ENCODE results near the gene MYBPC2.

MYBPC2 gene

DNA sequence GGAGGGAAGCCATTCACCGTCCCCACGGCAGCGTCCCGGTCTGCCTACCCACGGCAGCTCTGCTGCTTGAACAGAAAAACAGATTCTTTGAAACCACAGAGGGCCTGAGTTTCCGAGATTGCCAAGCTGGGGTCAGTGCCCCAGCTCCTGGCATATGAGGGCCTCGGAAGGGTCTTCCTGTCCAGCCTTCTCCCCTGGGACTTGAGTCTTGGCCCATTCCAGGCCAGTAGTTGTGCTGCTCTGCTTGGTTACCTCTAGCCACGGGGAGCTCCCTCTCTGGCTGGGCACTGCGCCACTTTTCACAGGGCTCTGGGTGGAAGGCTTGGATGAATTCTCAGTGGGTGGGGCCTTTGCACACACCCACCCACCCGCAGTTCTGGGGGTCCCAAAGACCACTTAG, 22.6 kb upstream of the MYBPC2 start:
- DNase-seq (ENCODE audit: low read depth): no peak

DNA sequence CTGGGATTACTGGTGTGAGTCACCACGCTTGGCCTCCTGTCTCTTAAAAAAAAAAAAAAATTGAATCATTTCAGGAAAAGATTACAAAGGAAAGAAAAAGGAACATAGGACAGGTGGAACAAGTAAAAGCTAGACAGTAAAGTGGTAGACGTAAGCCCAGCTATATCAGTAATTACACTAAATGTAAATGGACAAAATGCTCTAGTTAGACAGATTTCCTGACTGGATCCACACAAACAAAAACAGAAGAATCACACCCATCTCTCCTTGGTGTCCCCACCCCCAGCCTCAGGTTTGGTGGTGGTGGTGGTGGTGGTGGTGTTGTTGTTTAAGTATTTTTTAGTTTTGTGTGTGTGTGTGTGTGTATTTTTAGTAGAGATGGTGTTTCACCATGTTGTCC, 20.3 kb upstream of the MYBPC2 start:
- no peak for DNase-seq (ENCODE audit: low read depth)

DNA sequence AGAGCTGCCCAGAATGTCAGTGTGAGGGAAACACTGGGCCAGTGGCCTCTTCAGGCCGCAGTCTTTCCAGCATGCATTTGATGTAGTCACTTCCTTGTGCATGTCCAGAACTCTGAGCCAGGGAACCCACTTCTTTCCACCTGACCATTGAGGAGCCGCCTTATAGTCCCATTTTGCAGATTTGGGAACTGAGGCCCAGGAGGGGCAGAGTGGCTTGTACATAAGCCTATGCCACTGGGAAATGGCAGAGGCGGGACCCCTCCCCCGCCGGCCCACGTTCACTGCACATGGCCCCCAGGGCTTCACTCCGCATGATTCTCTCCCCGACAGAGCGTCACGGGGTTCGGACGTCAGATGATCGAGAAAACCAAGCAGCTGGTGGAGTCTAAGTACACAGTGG, 19.6 kb upstream of the MYBPC2 start:
- DNase-seq (ENCODE audit: low read depth): no peak

GRCh38 chr19:50413531-50413930, 19.2 kb upstream of the MYBPC2 start:
- DNase-seq (ENCODE audit: low read depth): no peak

GRCh38 chr19:50414864-50415660, 17.6 kb upstream of the MYBPC2 start:
- peak; percentile 62 for DNase-seq (ENCODE audit: low read depth)

DNA sequence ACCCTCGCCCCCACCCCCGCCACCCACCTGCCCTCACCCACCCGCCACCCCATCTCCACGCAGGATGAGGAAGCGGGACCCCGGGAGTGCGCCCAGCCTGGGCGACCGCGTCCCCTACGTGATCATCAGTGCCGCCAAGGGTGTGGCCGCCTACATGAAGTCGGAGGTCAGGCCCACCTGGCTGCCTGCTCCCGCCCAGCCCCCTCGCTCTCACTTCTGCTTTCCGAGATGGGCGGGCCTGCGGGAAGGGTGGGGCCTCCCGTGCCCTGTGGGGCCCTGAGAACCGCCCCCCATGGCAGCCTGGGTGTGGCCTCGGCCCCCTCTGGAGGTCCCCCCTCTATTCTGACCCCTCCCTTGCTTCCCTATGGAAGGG, 17.0 kb upstream of the MYBPC2 start:
- DNase-seq (ENCODE audit: low read depth): no peak

GRCh38 chr19:50416034-50416977, 16.4 kb upstream of the MYBPC2 start:
- no peak for DNase-seq (ENCODE audit: low read depth)

- DNase-seq (ENCODE audit: low read depth): no peak
Observed at GRCh38 chr19:50417111-50418081, 15.3 kb upstream of the MYBPC2 start.

DNA sequence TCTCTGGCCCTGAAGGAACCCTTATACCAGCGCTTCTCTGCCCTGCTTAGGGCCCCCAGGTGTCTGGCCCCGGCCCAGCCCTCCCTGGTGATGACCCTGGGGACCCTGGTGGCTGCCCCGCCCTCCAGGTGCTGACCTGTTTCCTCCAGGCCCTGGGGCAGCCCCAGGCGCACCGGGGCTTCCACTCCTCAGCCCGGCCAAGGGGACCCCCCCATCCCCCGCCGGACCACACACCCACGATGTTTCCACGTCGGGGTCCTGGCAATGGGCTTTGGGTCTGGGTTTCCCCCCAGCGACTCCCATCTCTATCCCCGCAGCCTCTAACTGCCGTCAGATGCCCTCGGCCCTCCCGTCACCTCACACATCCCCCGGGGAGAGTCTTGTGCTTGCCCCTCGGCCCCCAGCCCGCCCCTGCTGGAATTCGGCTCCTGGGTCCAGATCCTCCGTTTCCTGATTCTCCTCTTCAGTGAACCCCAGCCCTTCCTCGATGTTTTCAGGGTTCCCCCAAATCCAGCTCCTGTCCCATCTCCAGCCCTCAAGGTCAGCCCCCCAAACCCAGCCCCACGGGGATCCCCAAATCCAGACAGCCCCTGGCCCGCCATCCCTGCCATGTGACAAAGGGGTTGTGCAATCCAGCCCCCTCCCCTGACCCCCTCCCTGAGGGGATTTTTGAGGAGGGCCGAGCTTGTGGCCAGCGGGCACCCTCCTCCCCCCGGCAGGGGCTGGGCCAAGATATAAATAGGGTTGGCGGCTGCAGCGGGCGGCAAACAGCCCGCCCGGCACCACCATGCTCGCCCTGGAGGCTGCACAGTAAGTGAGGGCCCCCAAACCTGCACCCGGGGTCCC, 14.3 kb upstream of the MYBPC2 start, which contains the start of gene SPIB:
SPIB (plus strand) TSS at position 763 of the 846 bp plus-strand sequence; CDS start at position 788, 25 bp downstream.
- DNase-seq (ENCODE audit: low read depth): no peak

- no peak for DNase-seq (ENCODE audit: low read depth)
Observed at GRCh38 chr19:50419022-50419579, 13.6 kb upstream of the MYBPC2 start.

DNA sequence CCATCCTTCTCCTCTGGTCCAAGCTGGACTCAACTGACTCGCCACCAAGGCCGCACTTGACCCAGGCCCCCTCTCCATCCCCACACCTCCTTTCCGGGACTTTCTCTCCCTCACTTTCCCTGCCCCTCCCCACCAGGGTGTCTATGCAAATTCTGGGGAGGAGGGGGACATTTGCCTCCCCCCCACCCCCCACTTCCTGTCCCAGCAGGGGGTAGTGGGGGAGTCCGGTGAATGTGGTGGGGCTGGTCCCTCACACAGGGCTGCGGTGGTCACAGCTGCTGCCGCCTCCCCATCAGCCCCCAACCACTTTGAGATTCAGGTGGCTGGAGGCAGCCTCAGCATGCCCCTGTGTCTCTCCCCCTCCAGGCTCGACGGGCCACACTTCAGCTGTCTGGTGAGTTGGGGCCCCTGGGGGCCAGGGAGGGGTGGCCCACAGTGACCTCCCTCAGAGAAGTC, 13.1 kb upstream of the MYBPC2 start:
- DNase-seq (ENCODE audit: low read depth): no peak

DNA sequence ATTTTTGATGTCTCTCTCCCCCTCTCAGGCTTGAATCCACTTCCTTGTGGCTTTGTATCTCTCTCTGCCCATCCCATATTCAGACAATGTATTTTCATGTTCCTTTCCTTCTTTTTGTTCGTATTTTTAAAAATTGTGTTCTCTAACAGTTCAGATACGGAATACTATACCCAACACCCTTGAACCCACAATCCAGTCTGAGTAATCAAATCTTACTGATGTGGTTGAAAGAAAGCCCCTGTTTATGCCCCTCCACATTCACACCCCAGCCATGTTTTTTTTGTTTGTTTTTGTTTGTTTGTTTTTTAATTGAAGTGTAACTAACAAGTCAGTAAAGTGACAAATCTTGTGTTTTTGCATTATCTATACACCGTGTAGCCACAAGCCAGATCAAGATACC, 12.6 kb upstream of the MYBPC2 start:
- no peak for DNase-seq (ENCODE audit: low read depth)

GRCh38 chr19:50420808-50421207, 11.9 kb upstream of the MYBPC2 start:
- DNase-seq (ENCODE audit: low read depth): no peak

DNA sequence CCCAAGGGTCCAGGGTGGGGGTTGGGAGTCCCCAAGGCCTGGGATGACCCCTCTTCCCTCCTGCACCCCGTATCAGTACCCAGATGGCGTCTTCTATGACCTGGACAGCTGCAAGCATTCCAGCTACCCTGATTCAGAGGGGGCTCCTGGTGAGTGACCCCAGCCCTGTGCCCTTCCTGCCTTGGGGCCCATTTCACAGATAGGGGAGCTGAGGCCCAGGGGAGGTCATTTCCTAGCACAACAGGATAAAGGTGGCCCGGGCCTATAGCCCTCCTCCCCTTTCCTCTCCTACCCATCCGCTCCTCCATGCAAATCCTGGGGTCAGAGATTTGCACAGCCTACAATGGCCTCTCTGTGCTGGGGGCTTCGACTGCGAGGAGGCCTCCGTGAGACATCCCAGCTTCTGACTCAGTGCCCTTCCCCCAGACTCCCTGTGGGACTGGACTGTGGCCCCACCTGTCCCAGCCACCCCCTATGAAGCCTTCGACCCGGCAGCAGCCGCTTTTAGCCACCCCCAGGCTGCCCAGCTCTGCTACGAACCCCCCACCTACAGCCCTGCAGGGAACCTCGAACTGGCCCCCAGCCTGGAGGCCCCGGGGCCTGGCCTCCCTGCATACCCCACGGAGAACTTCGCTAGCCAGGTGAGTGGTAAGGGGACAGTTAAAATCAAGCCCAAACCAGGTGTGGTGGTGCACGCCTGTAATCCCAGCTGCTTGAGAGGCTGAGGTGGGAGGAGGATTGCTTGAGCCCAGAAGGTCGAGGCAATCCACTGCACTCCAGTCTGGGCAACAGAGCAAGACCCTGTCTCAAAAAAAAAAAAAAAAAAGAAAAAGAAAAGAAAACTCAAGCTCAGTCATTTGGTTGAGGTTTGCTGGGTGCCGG, 10.1 kb upstream of the MYBPC2 start:
- DNase-seq (ENCODE audit: low read depth): no peak

DNA sequence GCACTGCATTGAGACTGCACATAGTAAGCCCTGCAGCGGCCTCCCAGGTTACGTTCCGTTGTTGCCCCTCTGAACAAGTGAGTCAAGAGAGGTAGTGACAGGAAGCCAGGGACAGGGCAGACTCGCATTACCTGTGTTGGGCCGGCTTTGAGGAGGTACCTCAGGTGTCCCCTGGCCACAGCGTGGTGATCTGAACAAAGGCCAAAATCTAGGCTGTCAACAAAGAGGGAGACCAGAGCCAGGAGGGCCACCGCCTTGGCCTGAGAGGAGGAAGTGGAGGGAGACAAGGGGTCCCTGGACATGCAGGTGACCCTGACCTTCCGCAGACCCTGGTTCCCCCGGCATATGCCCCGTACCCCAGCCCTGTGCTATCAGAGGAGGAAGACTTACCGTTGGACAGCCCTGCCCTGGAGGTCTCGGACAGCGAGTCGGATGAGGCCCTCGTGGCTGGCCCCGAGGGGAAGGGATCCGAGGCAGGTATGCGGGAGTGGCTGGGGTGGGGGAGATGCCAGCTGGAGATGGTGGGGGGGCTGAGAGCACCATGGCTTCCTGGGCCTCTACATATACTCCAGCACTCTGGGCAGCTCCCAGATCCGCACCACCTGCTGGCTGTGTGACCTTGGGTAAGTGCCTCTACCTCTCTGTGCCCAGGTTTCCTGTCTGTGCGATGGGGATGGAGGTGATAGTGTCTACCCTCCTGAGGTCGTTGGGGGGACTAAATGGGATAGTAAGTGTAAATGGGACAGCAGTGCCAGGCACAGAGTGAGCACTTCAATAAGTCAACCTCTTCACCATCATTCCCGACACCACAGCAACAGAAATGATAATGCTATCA, 9.2 kb upstream of the MYBPC2 start:
- DNase-seq (ENCODE audit: low read depth): no peak

DNA sequence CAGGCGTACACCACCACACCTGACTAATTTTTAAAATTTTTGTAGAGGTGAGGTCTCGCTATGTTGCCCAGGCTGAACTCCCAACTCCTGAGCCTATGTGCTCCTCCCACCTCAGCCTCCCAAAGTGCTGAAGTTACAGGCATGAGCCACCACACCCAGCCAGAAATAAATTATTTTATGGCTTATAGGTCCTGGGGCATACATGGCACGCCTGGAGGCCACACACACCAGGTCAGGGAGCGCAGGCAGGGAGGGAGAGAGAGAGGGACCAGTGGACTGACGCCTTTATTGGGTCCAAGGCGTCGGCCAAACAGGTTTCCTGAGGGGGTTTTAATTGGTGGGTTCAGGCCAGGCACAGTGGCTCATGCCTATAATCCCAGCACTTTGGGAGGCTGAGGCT, 7.1 kb upstream of the MYBPC2 start:
- no peak for DNase-seq (ENCODE audit: low read depth)

- no peak for DNase-seq (ENCODE audit: low read depth)
Observed at GRCh38 chr19:50427318-50427925, 5.3 kb upstream of the MYBPC2 start.

DNA sequence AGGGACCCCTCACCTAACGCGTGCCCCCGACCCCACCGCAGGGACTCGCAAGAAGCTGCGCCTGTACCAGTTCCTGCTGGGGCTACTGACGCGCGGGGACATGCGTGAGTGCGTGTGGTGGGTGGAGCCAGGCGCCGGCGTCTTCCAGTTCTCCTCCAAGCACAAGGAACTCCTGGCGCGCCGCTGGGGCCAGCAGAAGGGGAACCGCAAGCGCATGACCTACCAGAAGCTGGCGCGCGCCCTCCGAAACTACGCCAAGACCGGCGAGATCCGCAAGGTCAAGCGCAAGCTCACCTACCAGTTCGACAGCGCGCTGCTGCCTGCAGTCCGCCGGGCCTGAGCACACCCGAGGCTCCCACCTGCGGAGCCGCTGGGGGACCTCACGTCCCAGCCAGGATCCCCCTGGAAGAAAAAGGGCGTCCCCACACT, 4.7 kb upstream of the MYBPC2 start:
- peak; percentile 89 for DNase-seq (ENCODE audit: low read depth)

All from iris pigment epithelial cell (primary cell).